ENCODE results near the gene TIAM2.

- TF ChIP-seq POLR2A (IDR thresholded peaks at IDR 0.05; ENCODE audit: low read length) (no peak), GATA1 (IDR thresholded peaks at IDR 0.05; ENCODE audit: low read depth, low read length) (no peak)
These were observed 5.7 kb upstream of the TIAM2 start for GRCh38 chr6:154989448-154989847.

Data from erythroblast (primary cell).